Chondrocyte (in vitro differentiated cells): ENCODE data around the gene ABTB2. TPM values are rescaled to one million over a fixed set of nuclear protein-coding genes. Genes with fewer than 3 reads are reported as not detected.

Experiments used
- DNase-seq: peaks from one replicate; pipeline ENCODE4 v3.0.0; 2021; ENCODE audit warnings: mixed read lengths, low spot score
- H3K27ac Mint-ChIP-seq: one replicate; pipeline ENCODE4 v1.8.0; 2021; ENCODE audit warnings: mild to moderate bottlenecking, moderate library complexity, mixed read lengths; ENCODE audit not compliant: unreplicated experiment
- H3K27me3 Mint-ChIP-seq: 2 replicates; pipeline ENCODE4 v1.8.0; 2021; ENCODE audit warnings: low read depth, mixed read lengths
- H3K36me3 Mint-ChIP-seq: 2 replicates; pipeline ENCODE4 v1.8.0; 2021; ENCODE audit warnings: low read depth, mixed read lengths
- H3K4me1 Mint-ChIP-seq: 2 replicates; pipeline ENCODE4 v1.8.0; 2021; ENCODE audit warnings: low read depth, mild to moderate bottlenecking, mixed read lengths
- H3K4me3 Mint-ChIP-seq: one replicate; pipeline ENCODE4 v1.8.0; 2021; ENCODE audit warnings: mild to moderate bottlenecking, moderate library complexity, mixed read lengths; ENCODE audit not compliant: unreplicated experiment
- H3K9me3 Mint-ChIP-seq: 2 replicates; pipeline ENCODE4 v1.8.0; 2021; ENCODE audit warnings: low read depth, mixed read lengths
- total RNA-seq: library from RNA; stranded (reverse); gene quantifications from 3 replicates; pipeline ENCODE4 v1.2.1, GENCODE V29; 2021
- TF ChIP-seq, protein P1 (sequence below): fragments of 200-600 bp; sonication (generic); IDR thresholded peaks from 2 replicates; pipeline ENCODE4 v1.5.0; 2021; ENCODE audit warnings: antibody characterized with exemption, mild to moderate bottlenecking, moderate library complexity

Gene ABTB2
- total RNA-seq, 1 donor from 2014 or later, result 3.1 TPM

DNA sequence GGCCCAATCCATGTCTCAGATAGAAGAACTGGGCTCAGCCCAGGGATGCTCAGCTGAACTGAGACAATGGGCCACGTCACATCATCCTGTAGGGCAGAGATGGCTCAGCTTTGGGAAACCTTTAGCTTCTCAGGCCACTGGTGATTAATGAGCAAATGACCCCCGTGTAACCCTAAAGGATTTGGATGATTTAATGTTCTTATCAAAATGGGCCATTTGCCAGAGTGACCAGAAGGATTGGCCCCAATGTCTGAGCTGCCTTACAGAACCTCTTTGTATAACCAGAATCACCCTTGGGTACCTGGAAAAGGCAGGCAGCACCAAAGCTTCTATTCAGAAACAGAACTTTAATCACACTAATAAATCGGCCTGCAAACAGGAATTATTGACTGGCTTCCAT lies 73.7 kb downstream of the ABTB2 start:
- Mint-ChIP-seq H3K4me3 (no peak overlapping the region), H3K27me3 (no peaks in the 10 kb centered on the region), H3K27ac (no peak overlapping the region), H3K4me1 (peaks cover 15% of the 10 kb centered on the region), H3K36me3 (no peaks in the 10 kb centered on the region), H3K9me3 (no peaks in the 10 kb centered on the region)
- TF ChIP-seq, protein P1, sequence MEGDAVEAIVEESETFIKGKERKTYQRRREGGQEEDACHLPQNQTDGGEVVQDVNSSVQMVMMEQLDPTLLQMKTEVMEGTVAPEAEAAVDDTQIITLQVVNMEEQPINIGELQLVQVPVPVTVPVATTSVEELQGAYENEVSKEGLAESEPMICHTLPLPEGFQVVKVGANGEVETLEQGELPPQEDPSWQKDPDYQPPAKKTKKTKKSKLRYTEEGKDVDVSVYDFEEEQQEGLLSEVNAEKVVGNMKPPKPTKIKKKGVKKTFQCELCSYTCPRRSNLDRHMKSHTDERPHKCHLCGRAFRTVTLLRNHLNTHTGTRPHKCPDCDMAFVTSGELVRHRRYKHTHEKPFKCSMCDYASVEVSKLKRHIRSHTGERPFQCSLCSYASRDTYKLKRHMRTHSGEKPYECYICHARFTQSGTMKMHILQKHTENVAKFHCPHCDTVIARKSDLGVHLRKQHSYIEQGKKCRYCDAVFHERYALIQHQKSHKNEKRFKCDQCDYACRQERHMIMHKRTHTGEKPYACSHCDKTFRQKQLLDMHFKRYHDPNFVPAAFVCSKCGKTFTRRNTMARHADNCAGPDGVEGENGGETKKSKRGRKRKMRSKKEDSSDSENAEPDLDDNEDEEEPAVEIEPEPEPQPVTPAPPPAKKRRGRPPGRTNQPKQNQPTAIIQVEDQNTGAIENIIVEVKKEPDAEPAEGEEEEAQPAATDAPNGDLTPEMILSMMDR, result no peak
- DNase-seq, result no peak

DNA sequence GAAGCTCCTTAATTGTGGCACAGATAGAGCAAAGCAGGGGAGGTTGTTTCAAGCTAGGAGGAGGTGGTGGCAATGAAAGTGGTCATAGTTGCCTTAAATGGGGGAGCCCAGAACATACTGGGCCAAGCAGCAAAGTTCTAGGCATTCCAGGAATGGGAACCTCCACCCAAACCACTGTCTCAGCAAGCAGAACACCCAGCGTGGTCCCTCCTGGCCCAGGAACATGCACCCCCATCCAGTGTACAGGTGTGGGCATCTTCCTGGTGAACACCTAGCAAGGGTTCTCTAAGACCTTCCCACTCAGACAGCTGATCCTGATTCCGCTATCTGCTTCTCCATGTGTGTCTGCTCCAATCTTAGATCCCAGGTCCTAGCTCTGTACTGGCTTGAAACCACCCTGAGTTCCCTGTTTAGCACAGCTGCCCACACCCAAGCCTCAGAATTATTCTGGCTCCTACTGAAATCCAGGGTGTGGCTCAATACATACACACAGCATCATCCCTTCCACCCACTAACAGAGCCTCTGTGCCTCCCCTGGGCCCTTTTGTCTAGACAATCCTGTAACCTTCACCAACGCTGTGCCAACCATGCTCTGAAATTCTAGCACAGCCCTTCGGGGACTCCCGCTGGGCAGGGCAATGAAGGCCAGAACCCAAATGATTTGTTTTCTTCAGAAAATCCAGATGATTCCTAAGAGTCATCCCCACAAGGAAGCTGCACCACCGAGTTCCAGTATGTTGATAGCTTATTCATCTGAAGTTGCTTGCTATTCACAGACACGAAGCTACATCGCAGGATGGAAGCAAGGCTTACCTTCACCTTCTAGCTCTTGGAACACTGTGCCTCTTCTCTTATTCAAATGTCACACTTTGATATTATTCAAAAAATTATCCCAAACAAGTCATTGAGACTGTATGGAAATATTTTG lies 76.6 kb downstream of the ABTB2 start:
- TF ChIP-seq, protein P1, result no peak
- Mint-ChIP-seq H3K4me1 (peaks cover 15% of the 10 kb centered on the region), H3K27ac (peak overlapping the region; percentile 75), H3K9me3 (no peaks in the 10 kb centered on the region), H3K4me3 (no peak overlapping the region), H3K27me3 (no peaks in the 10 kb centered on the region), H3K36me3 (no peaks in the 10 kb centered on the region)
- DNase-seq, result no peak

- Mint-ChIP-seq H3K36me3 (no peaks in the 10 kb centered on the region), H3K27me3 (no peaks in the 10 kb centered on the region), H3K4me1 (peaks cover 28% of the 10 kb centered on the region), H3K4me3 (no peak overlapping the region), H3K9me3 (no peaks in the 10 kb centered on the region), H3K27ac (no peak overlapping the region)
- DNase-seq, result no peak
- TF ChIP-seq, protein P1, result no peak
Measured at GRCh38 chr11:34278693-34279297, 79.0 kb downstream of the ABTB2 start.

GRCh38 chr11:34278175-34278574 lies 79.6 kb downstream of the ABTB2 start:
- Mint-ChIP-seq H3K9me3 (no peaks in the 10 kb centered on the region), H3K4me3 (no peak overlapping the region), H3K27me3 (no peaks in the 10 kb centered on the region), H3K27ac (no peak overlapping the region), H3K36me3 (no peaks in the 10 kb centered on the region), H3K4me1 (peaks cover 28% of the 10 kb centered on the region)
- no peak for DNase-seq
- TF ChIP-seq, protein P1, result no peak

GRCh38 chr11:34277171-34277570 lies 80.6 kb downstream of the ABTB2 start:
- peaks cover 28% of the 10 kb centered on the region for H3K4me1 Mint-ChIP-seq
- TF ChIP-seq, protein P1, result no peak
- no peaks in the 10 kb centered on the region for H3K36me3 Mint-ChIP-seq
- no peak overlapping the region for H3K4me3 Mint-ChIP-seq
- H3K27ac Mint-ChIP-seq, result no peak overlapping the region
- no peaks in the 10 kb centered on the region for H3K27me3 Mint-ChIP-seq
- H3K9me3 Mint-ChIP-seq, result no peaks in the 10 kb centered on the region
- no peak for DNase-seq
